Left ventricle myocardium inferior (tissue), 1 donor: ENCODE results near the gene GALNT15. TPM values are rescaled to one million over a fixed set of nuclear protein-coding genes. Genes with fewer than 3 reads are reported as not detected.

Experiments
- DNase-seq: peaks from one replicate; pipeline ENCODE4 v3.0.0-alpha.2; 2020
- H3K27ac ChIP-seq: fragments of 200-600 bp; replicated peaks from 2 replicates; pipeline ENCODE4 v1.8.0; 2021
- H3K27me3 ChIP-seq: fragments of 200-600 bp; 2 replicates; pipeline ENCODE4 v1.8.0; 2021; ENCODE audit warnings: low read depth
- H3K36me3 ChIP-seq: fragments of 200-600 bp; 2 replicates; pipeline ENCODE4 v1.8.0; 2021
- H3K4me1 ChIP-seq: fragments of 200-600 bp; 2 replicates; pipeline ENCODE4 v1.8.0; 2021
- H3K4me3 ChIP-seq: fragments of 200-600 bp; 2 replicates; pipeline ENCODE4 v1.8.0; 2021; ENCODE audit warnings: mild to moderate bottlenecking, moderate library complexity
- H3K9me3 ChIP-seq: fragments of 200-600 bp; replicated peaks from 2 replicates; pipeline ENCODE4 v1.8.0; 2021
- intact Hi-C: fragments of 100-400 bp; cut with micrococcal nuclease; formaldehyde crosslinking; loops from one replicate; pipeline ENCODE4 v1.11.0; 2022
- total RNA-seq: library from RNA; stranded (reverse); fragmentation: NEBNext Ultra II Directional; extraction: Animal tissue kit (Norgen Biotek cat#: 25700); gene quantifications from one replicate; pipeline ENCODE4 v1.2.1, GENCODE V29; 2021
- TF ChIP-seq, protein P1 (sequence below): fragments of 200-600 bp; IDR thresholded peaks from 2 replicates; pipeline ENCODE4 v1.8.0; 2021; ENCODE audit warnings: antibody characterized with exemption, mild to moderate bottlenecking, borderline replicate concordance
- donor health status: DM: no; HTN: yes; CAD: no; lungs with severe emphysema.

GALNT15 gene
- total RNA-seq, 1 donor from 2014 or later, result 6.6 TPM

GRCh38 chr3:16174976-16175901 lies 759 bp downstream of the GALNT15 start:
- Histone ChIP-seq H3K4me1 (peaks cover 46% of the 10 kb centered on the region), H3K27me3 (peaks cover 4% of the 10 kb centered on the region), H3K36me3 (no peaks in the 10 kb centered on the region), H3K27ac (peak overlapping the region; percentile 77), H3K4me3 (peak overlapping the region; percentile 64), H3K9me3 (no peaks in the 10 kb centered on the region)
- TF ChIP-seq, protein P1, sequence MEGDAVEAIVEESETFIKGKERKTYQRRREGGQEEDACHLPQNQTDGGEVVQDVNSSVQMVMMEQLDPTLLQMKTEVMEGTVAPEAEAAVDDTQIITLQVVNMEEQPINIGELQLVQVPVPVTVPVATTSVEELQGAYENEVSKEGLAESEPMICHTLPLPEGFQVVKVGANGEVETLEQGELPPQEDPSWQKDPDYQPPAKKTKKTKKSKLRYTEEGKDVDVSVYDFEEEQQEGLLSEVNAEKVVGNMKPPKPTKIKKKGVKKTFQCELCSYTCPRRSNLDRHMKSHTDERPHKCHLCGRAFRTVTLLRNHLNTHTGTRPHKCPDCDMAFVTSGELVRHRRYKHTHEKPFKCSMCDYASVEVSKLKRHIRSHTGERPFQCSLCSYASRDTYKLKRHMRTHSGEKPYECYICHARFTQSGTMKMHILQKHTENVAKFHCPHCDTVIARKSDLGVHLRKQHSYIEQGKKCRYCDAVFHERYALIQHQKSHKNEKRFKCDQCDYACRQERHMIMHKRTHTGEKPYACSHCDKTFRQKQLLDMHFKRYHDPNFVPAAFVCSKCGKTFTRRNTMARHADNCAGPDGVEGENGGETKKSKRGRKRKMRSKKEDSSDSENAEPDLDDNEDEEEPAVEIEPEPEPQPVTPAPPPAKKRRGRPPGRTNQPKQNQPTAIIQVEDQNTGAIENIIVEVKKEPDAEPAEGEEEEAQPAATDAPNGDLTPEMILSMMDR, result no peak
- no peak for DNase-seq
- intact Hi-C loops, result no loop called here

- no peaks in the 10 kb centered on the region for H3K36me3 ChIP-seq
- peaks cover 4% of the 10 kb centered on the region for H3K27me3 ChIP-seq
- no peak for DNase-seq
- no peaks in the 10 kb centered on the region for H3K9me3 ChIP-seq
- peak overlapping the region; percentile 64 for H3K4me3 ChIP-seq
- peak overlapping the region; percentile 77 for H3K27ac ChIP-seq
- TF ChIP-seq, protein P1, result no peak
- intact Hi-C loops, result no loop called here
- peaks cover 41% of the 10 kb centered on the region for H3K4me1 ChIP-seq
These were observed 2.0 kb downstream of the GALNT15 start for GRCh38 chr3:16176391-16177030.

GRCh38 chr3:16177382-16177781 lies 2.9 kb downstream of the GALNT15 start:
- no peaks in the 10 kb centered on the region for H3K9me3 ChIP-seq
- no peak for DNase-seq
- peaks cover 41% of the 10 kb centered on the region for H3K4me1 ChIP-seq
- H3K27me3 ChIP-seq, result peaks cover 4% of the 10 kb centered on the region
- intact Hi-C loops, result no loop called here
- peak overlapping the region; percentile 64 for H3K4me3 ChIP-seq
- no peaks in the 10 kb centered on the region for H3K36me3 ChIP-seq
- TF ChIP-seq, protein P1, result no peak
- H3K27ac ChIP-seq, result peak overlapping the region; percentile 77

DNA sequence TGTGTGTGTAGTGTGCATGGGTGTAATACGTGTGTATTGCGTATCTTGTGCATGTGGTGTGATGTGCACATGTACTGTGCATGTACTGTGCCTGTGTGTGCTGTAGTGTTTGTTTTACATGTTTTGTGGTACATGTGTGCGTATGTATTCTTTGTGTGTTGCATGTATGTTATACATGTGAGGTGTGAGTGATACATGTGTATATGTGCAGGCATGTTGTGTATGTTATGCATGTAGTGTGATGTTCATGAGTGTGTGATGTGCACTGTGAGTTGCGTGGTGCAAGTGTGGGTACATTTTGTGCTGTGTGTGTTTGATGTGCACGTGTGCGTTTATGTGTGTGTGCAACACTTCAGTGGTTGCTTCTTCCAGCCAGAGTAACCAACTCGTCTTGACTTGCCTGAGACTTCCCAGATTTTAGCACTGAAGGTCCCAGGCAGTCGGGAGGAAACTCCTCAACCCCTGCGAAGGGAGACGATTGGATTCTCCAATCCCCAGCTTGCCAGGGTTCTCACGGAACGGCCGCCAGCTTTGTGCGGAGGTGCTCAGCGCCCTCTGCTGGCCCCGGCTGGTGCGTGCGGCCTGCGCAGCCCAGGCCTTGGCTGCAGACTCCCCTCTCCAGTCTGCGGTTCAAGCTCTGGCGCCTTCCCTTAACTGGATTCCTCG lies 3.6 kb downstream of the GALNT15 start:
- Histone ChIP-seq H3K27ac (peak overlapping the region; percentile 77), H3K9me3 (no peaks in the 10 kb centered on the region), H3K36me3 (no peaks in the 10 kb centered on the region), H3K4me1 (peaks cover 41% of the 10 kb centered on the region), H3K27me3 (peaks cover 4% of the 10 kb centered on the region), H3K4me3 (peak overlapping the region; percentile 64)
- intact Hi-C loops, result loop anchor here (2.0 kb wide), 1 partner anchor 127 kb away; no protein-coding TSS in a partner anchor
- TF ChIP-seq, protein P1, result peak; percentile 99
- DNase-seq, result peak; percentile 83

DNA sequence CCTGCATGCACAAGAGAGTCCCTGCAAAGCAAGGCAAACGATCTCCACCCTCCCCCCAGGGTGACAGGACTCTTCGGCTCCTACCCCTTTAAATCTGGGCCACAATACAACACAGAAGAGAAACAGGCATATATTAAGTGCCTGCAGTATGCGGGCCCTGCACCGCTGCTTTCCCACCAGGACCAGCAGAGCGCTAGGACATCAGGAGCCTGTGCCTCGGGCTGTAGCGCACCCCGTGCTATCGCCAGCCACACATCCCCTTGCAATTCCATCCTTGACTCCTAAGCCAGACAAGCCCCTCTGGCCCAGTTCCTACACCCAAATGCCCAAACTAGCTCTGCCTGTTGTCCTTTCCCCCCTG lies 4.1 kb downstream of the GALNT15 start:
- Histone ChIP-seq H3K4me1 (peaks cover 42% of the 10 kb centered on the region), H3K36me3 (no peaks in the 10 kb centered on the region), H3K27ac (peak overlapping the region; percentile 33), H3K9me3 (no peaks in the 10 kb centered on the region), H3K4me3 (peak overlapping the region; percentile 64), H3K27me3 (peaks cover 4% of the 10 kb centered on the region)
- TF ChIP-seq, protein P1, result peak; percentile 29
- DNase-seq, result no peak
- intact Hi-C loops, result loop anchor here (2.0 kb wide), 1 partner anchor 128 kb away; no protein-coding TSS in a partner anchor
